Midbrain (tissue), 1 donor: ENCODE results near the gene GMCL2.
A peak's percentile ranks its signal among the peaks of the same experiment; 100 is the strongest.
"Not testable (repeated sequence)": the region's sequence is repeated elsewhere in the genome, so short reads cannot be mapped to it uniquely, and the experiment has no call there.

Experiments
- DNase-seq: peaks from one replicate; lab custom pipeline; 2025; lab: John Stamatoyannopoulos, UW

Gene GMCL2

GRCh38 chr5:178187014-178187413, at the start of gene GMCL2:
Gene GMCL2, minus strand, starts transcription at chr5:178187371. Its CDS starts 72 bp downstream, at chr5:178187299.
- no peak for DNase-seq

- no peak for DNase-seq
These were observed 49.5 kb upstream of the GMCL2 start for GRCh38 chr5:178236679-178237078.

- no peak for DNase-seq
These were observed 49.0 kb upstream of the GMCL2 start for GRCh38 chr5:178236126-178236525.

- no peak for DNase-seq
These were observed 48.4 kb upstream of the GMCL2 start for GRCh38 chr5:178235588-178235974.

- DNase-seq = peak; percentile 63
These were observed 47.8 kb upstream of the GMCL2 start for GRCh38 chr5:178234750-178235587.

- DNase-seq = no peak
These were observed 47.1 kb upstream of the GMCL2 start for GRCh38 chr5:178234121-178234749.

- DNase-seq = no peak
These were observed 45.8 kb upstream of the GMCL2 start for GRCh38 chr5:178232920-178233429.

- peak; percentile 78 for DNase-seq
These were observed 45.2 kb upstream of the GMCL2 start, which contains the start of gene PHYKPL for GRCh38 chr5:178232124-178232919. Gene PHYKPL, minus strand, starts transcription at chr5:178232802. Its CDS starts 252 bp downstream, at chr5:178232550.

GRCh38 chr5:178231539-178232123, 44.5 kb upstream of the GMCL2 start:
- no peak for DNase-seq

GRCh38 chr5:178230879-178231538, 43.8 kb upstream of the GMCL2 start:
- DNase-seq = peak; percentile 40

- no peak for DNase-seq
These were observed 42.7 kb upstream of the GMCL2 start for GRCh38 chr5:178229861-178230260.

- not testable (repeated sequence) for DNase-seq
These were observed 41.9 kb upstream of the GMCL2 start for GRCh38 chr5:178229111-178229510.

GRCh38 chr5:178228609-178229008, 41.4 kb upstream of the GMCL2 start:
- DNase-seq = no peak

GRCh38 chr5:178227929-178228328, 40.8 kb upstream of the GMCL2 start:
- no peak for DNase-seq

- DNase-seq = no peak
These were observed 40.0 kb upstream of the GMCL2 start for GRCh38 chr5:178227138-178227659.

GRCh38 chr5:178225174-178225573, 38.0 kb upstream of the GMCL2 start:
- no peak for DNase-seq

- no peak for DNase-seq
These were observed 37.2 kb upstream of the GMCL2 start for GRCh38 chr5:178224403-178224802.

GRCh38 chr5:178223828-178224335, 36.7 kb upstream of the GMCL2 start:
- no peak for DNase-seq

- DNase-seq = no peak
These were observed 36.1 kb upstream of the GMCL2 start for GRCh38 chr5:178223196-178223773.

- no peak for DNase-seq
These were observed 35.1 kb upstream of the GMCL2 start for GRCh38 chr5:178222292-178222691.
